Retinal pigment epithelial cell (primary cell): ENCODE measurements around the gene TMEM181.
"Not testable (repeated sequence)": the region's sequence is repeated elsewhere in the genome, so short reads cannot be mapped to it uniquely, and the experiment has no call there.

Experiments
- DNase-seq: peaks from one replicate; pipeline ENCODE4 v3.0.0-alpha.2; 2010; ENCODE audit warnings: low read depth
- H3K4me3 ChIP-seq: 2 replicates; pipeline ENCODE4 v1.5.1; 2011; ENCODE audit warnings: mild to moderate bottlenecking, low read length, control low read depth, moderate library complexity
- TF ChIP-seq, protein P1 (sequence below): conservative IDR thresholded peaks from 2 replicates; pipeline ENCODE4 v1.5.1; 2011; ENCODE audit warnings: low read depth, low read length, control low read depth, inconsistent platforms

TMEM181 gene

DNA sequence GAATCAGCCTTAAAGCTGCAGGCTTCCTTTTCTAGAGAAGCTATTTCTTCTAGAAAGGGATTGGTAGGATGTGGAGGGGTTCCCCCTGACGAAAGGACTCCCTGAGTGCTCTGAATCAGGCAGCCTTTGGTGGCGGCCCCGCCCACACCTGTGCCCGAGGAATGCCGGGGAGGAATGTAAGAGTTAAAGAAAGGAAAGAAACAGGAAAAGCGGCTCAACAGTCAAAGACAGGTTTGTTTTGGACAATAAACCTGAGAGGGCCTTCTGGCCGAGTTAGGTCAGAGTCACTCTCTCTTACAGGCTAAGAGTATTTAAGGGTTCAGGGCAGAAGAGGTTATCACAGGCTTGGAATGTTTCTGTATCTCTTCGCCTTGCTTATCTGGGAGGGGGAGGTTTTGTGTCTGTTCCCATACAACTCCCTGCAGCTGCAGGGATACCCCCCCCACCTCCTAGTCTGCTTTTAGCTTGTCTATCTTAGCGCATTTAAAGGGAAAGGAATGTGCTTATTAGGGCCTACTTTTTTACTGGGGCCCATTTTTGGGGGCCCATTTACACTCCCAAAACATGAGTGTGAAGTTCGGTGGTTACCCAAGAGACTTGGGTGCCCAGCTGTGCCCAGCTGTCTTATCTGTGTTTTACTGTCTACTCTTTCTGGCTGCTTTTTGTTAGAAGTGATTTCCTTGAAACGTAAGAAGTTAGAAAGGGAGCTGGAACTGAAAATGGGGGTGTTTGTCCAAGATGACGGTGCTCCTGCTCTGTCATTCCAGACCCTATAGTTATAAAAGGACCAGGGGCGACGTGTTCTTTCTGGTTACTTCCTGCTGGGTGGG, 51.9 kb downstream of the TMEM181 start:
- H3K4me3 ChIP-seq, result no peak overlapping the region
- TF ChIP-seq, protein P1, sequence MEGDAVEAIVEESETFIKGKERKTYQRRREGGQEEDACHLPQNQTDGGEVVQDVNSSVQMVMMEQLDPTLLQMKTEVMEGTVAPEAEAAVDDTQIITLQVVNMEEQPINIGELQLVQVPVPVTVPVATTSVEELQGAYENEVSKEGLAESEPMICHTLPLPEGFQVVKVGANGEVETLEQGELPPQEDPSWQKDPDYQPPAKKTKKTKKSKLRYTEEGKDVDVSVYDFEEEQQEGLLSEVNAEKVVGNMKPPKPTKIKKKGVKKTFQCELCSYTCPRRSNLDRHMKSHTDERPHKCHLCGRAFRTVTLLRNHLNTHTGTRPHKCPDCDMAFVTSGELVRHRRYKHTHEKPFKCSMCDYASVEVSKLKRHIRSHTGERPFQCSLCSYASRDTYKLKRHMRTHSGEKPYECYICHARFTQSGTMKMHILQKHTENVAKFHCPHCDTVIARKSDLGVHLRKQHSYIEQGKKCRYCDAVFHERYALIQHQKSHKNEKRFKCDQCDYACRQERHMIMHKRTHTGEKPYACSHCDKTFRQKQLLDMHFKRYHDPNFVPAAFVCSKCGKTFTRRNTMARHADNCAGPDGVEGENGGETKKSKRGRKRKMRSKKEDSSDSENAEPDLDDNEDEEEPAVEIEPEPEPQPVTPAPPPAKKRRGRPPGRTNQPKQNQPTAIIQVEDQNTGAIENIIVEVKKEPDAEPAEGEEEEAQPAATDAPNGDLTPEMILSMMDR, result no peak
- no peak for DNase-seq

DNA sequence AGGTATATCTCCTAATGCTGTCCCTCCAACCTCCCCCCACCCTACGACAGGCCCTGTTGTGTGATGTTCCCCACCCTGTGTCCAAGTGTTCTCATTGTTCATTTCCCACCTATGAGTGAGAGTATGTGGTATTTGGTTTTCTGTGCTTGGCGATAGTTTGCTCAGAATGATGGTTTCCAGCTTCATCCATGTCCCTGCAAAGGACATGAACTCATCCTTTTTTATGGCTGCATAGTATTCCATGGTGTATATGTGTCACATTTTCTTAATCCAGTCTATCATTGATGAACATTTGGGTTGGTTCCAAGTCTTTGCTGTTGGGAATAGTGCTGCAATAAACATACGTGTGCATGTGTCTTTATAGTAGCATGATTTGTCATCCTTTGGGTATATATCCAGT, 54.7 kb downstream of the TMEM181 start:
- H3K4me3 ChIP-seq, DNase-seq: not testable (repeated sequence)

DNA sequence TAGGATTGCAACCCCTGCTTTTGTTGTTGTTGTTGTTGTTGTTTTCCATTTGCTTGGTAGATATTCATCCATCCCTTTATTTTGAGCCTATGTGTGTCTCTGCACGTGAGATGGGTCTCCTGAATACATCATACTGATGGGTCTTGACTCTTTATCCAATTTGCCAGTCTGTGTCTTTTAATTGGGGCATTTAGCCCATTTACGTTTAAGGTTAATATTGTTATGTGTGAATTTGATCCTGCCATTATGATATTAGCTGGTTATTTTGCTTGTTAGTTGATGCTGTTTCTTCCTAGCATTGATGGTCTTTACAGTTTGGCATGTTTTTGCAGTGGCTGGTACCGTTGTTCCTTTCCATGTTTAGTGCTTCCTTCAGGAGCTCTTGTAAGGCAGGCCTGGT, 58.4 kb downstream of the TMEM181 start:
- H3K4me3 ChIP-seq, DNase-seq: not testable (repeated sequence)

DNA sequence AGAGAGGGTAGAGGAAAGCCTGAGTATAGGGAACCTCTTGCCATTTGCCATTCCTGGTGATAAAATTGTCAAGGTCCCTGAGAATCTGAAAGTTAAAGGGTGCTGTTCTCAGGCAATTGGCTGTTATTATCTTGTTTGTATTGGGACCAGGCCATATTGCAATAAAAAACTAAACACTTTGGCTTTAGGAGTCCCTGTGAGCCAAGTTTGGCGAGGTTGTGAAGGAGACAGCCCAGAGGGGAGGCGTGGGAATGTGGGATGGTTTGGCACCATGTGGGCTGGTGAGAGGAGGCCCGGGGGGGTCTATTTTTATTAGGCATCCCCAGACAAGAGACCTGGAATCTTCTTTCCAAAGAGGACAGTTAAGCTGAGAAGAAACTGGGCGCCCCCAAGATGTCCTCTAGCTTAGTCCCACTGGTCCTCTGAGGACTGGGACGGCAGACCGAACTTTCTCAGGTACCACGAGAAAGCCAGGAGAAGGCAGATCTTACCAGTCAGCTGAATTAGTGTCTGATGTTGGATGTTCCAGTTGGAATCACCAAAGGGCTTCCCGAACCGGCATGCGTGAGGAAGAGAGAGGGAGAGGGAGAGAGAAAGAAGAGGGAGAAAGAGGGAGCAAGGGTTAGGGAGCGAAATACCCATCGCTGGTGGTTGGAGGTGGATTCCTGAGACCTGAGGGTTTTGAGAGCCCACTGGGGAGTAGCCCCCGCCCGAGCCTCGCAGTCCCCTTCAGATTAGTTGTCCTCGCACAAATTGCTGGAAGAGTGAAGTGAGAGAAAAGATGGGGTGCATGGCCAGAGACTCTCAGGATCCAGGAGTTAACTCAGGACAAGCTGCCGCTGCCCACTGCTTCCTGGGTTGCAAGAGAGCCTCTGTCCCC, 60.3 kb downstream of the TMEM181 start:
- TF ChIP-seq, protein P1, result no peak
- no peak for DNase-seq
- H3K4me3 ChIP-seq, result no peak overlapping the region

DNA sequence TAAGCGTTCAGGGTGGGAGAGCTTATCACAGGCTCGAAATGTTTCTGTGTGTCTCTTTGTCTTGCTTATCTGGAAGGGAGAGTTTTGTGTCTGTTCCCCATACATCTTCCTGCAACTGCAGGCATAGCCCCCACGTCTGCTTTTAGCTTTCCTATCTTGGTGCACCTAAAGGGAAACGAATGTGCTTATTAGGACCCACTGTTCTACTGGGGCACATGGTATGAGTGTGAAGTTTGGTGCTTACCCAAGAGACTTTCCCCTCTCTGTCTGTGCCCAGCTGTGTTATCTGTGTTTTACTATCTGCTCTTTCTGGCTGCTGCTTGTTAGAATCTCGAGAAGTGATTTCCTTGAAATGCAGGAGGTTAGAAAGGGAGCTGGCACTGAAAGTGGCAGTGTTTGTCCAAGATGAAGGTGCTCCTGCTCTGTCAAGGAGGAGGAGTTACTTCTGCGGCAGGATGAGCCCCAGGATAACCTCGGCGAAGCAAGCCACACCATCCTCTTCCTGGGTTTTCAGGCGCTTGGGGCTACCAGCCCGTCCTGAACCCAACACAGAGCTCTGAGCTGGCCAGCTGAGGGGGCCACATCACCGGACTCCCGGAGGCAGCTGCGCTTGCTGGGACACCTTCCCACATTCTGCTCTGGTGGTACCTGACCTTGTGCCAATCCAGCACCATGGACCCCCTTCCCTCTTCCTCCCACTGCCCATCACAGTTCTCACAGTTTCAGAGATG, 61.2 kb downstream of the TMEM181 start:
- TF ChIP-seq, protein P1, result no peak
- no peak for DNase-seq
- H3K4me3 ChIP-seq, result no peak overlapping the region

DNA sequence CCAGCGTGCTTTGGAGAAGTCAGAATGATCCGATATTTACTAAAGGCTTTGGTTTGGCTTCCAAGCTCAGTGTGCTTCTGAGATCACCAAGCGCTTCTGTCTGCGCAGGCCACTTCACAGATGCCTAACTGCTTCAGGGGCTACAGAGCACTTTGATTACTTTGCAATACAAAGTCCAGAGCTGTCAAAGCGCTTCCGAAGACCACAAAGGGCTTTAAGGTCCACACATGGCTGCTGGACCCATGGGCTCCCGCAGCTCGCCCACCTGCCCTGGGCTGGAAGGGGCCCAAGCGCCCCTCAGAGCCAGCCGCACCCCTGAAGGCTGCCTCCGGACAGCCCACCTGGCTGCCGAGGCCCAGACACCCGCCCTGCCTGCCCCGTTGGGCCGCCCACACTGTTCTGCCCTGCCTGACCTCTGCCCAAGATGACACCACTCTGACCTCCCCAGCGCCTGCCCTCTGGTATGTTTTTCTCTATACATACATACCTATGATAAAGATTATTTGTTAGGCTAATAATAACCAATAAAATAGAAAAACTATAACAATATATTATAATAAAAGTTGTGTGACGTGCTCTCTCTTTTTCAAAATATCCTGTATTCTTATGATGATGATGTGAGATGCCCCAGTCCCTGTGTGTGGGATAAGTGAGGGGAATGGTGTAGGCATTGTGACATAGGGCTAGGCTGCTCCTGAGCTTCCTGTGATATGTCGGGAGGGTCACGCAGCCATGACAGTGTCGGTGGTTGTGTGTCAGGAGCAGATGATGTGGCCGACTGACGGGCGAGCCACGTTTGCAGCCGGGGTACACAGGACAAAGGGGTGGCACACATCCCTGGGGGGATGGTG, 62.0 kb downstream of the TMEM181 start:
- H3K4me3 ChIP-seq, result no peak overlapping the region
- DNase-seq, result no peak
- TF ChIP-seq, protein P1, result no peak

DNA sequence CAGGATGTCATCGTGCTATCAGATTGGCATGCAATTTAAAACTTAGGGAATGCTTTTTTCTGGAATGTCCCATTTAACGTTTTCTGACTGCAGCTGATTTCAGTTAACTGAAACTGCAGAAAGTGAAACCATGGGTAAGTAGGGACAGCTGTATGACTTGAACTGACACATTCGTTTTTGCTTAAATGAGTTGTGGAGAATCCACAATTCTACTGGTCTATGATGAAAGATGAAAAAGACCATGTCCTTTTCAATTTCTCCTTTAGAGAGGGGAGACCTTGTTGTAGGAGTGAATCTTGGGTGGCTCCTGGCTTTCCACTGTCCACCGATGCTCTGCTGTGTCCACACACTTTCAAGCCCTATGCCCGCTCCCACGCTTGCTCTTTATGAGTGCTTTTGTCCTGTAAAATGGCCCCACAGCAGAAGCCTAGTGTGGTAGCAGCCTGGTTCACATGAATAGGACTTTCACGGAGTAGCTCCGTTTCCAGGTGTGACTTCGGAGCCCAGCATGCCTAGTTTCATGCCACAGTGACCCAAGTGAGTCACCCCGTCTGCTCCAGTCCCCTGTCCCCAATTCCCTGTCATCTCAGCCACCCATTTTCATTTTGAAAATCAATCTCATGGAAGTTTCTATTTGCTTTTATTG, 62.8 kb downstream of the TMEM181 start:
- no peak overlapping the region for H3K4me3 ChIP-seq
- no peak for DNase-seq
- TF ChIP-seq, protein P1, result no peak
